ENCODE data around the gene SLC5A2. TPM values are rescaled to one million over a fixed set of nuclear protein-coding genes. Genes with fewer than 3 reads are reported as not detected.
"Not testable (repeated sequence)": the region's sequence is repeated elsewhere in the genome, so short reads cannot be mapped to it uniquely, and the experiment has no call there.

The SLC5A2 gene
- polyA plus RNA-seq, 1 donor = 7.8 TPM

DNA sequence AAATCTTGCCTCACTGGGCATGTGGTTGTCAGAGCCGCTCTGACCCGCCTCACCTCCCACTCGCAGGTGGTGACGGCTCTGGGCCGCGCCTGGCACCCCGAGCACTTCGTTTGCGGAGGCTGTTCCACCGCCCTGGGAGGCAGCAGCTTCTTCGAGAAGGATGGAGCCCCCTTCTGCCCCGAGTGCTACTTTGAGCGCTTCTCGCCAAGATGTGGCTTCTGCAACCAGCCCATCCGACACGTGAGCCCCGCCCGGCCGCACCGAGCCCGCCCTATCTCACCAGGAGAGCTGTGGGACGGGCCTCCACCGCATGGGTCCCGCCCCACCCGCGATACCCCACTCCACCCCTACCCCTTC, 7.0 kb upstream of the SLC5A2 start:
- no peak for DNase-seq

DNA sequence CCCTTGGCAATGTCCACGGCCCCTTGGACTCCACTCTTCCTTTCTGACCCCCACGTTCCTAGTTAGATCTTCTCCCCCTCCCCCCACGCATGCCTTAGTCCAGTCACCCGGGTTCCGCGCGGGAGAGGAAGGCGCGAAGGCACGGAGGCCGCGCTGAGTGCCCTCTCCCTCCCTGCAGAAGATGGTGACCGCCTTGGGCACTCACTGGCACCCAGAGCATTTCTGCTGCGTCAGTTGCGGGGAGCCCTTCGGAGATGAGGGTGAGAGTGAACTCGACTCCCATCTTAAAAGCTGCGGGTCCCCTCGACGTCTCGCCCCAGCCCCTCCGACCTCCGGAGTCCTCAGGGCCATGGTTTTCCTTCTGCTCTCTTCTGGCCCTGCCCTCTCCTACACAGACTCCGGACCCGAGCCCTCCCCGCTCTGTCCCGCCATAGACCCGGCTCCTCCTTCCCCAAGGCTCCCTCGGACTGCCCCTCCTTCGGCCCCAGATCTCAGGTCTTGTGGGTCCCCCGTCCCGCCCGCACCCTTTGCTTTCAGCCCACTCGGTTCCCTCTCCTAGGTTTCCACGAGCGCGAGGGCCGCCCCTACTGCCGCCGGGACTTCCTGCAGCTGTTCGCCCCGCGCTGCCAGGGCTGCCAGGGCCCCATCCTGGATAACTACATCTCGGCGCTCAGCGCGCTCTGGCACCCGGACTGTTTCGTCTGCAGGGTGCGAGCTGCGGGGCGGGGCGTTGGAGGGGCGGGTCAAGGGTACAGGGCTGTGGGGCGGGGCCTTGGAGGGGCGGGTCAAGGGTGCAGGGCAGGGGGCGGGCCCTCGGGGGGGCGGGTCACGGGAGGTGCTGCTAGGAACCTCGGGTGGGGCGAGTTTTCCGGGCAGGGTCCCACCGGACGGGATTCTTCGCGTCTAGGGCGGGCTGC, 6.4 kb upstream of the SLC5A2 start:
- DNase-seq = no peak

DNA sequence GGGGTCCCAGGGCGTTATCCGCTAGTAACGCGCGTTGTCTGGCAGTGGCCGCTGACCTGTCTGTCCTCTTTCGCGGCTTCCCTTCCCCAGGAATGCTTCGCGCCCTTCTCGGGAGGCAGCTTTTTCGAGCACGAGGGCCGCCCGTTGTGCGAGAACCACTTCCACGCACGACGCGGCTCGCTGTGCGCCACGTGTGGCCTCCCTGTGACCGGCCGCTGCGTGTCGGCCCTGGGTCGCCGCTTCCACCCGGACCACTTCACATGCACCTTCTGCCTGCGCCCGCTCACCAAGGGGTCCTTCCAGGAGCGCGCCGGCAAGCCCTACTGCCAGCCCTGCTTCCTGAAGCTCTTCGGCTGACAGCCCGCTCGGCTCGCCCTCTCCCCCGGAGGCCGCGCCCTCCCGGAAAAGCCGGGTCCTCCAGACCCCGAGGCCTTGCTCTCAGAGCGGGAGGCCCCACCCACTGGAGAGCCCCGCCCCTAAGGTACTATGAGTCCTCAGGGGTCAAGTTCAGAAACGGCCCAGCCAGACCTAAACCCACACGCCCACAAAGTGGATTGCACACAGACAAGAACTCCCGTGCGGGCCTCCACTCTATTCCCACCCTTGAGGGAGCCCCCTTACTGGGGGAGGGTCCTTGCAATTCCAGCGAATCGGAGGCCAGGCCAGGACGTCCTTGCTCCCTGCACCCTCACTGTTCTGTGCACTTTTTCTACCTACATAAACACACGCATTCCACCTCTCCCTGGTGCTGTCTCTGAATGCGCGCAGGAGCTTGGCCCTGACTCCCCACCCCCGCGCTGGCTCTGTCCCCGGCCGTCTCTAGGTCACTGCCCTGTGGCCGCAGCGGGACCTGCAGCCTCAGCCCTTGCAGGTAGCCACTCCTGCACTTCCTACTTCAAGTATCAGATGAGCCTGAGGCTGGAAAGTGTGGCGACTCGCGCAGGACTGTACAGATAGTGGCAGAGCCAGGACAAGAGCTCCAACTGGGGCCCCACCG, 5.4 kb upstream of the SLC5A2 start:
- no peak for DNase-seq

- DNase-seq = no peak
Measured at GRCh38 chr16:31478956-31479355, 4.0 kb upstream of the SLC5A2 start.

DNA sequence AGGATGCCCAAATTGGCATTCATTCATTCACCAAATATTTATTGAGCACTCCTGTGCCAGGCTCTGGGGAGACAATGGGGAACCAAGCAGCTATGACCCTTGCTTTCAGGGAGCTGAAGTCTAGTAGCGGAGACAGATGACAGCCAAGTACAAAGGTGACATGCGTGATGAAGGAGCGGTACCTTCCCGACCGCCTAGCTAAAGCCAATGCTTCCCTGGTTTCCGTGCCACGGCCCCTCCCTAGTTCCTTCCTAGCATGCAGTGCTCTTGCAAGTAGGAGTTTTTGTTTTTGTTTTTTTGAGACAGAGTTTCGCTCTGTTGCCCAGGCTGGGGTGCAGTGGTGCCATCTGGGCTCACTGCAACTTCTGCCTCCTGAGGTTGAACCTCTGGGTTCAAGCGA, 3.2 kb upstream of the SLC5A2 start:
- no peak for DNase-seq

DNA sequence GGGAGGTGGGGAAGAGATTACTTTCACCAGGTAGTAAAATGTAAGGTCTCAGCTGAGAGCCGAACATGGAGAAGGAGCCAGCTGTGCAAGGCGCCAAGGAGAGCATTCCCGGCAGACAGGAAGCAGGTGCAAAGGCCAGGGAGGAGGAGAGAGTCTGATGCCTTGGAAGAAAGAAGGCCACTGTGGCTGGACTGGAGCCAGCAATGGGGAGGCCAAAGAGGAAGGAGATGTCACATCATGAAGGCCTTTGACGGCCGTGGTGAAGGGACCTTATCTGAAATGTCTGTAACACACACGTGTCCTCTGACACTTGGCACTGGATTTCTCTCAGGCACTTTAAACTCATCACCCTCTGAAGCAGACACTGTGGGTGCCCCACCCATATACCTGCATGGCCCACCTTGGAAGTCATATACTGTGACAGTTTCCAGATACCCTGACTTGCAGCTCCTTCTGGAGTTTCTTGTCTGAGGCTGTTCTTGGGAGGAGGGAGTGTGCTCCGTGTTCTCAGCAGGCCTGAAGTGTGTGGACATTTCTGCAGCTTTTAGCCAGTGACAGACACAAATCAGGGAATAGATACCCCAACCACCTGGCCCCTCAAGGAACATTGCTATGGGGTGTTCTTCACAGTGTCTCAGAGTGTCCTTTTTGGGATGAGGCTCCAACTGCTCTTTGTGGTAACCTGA, 1.9 kb upstream of the SLC5A2 start:
- no peak for DNase-seq

GRCh38 chr16:31484048-31484447, 1.1 kb downstream of the SLC5A2 start:
- DNase-seq = not testable (repeated sequence)

DNA sequence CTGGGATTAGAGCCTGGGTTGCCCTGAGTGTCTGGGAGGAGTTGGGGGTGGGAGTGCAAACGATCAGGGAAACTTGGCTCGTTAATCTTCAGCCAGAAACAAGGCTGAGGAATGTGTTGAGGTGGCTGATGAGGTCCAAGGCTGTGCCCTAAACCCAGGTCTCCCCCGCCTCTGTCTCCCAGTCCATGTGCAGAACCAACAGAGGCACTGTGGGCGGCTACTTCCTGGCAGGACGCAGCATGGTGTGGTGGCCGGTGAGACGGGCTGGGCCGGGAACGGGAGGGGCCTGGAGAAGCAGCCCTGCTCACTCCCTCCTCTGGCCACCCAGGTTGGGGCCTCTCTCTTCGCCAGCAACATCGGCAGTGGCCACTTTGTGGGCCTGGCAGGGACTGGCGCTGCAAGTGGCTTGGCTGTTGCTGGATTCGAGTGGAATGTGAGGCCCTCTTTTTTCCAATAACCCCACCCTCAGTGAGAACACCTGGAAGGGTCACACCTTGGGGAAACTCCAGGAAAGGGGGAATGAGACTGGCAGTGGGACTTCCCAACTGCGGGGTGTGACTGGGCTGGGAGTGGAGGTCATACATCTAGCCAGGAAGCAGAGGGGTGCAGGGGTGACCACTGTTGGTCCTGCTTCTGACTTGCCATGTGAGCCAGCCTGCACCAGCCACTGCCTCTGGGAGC, 1.7 kb downstream of the SLC5A2 start:
- DNase-seq = no peak

GRCh38 chr16:31485571-31485970, 2.6 kb downstream of the SLC5A2 start:
- no peak for DNase-seq

GRCh38 chr16:31486045-31486444, 3.1 kb downstream of the SLC5A2 start:
- no peak for DNase-seq

DNA sequence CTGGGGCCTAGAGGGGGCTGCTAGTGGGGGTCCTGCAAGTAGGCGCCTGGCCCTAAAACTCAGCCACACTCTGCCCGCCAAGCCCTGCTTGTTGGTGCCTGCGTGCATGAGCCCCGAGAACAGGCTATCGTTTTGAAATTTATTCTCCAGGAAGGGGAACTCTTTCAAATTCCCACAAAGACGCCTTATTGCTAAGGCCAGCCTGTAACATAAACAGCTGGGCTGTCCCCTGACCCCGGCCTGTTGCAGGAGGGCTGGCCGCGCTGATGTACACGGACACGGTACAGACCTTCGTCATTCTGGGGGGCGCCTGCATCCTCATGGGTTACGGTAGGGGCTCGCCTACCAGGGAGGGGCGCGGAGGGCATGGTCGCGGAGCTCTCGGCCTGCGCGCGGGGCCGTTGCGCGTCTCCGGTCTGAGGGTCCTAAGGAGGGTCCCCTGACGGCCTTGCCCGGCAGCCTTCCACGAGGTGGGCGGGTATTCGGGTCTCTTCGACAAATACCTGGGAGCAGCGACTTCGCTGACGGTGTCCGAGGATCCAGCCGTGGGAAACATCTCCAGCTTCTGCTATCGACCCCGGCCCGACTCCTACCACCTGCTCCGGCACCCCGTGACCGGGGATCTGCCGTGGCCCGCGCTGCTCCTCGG, 4.3 kb downstream of the SLC5A2 start:
- DNase-seq = no peak

- DNase-seq = no peak
Measured at GRCh38 chr16:31487720-31488467, 5.0 kb downstream of the SLC5A2 start.

DNA sequence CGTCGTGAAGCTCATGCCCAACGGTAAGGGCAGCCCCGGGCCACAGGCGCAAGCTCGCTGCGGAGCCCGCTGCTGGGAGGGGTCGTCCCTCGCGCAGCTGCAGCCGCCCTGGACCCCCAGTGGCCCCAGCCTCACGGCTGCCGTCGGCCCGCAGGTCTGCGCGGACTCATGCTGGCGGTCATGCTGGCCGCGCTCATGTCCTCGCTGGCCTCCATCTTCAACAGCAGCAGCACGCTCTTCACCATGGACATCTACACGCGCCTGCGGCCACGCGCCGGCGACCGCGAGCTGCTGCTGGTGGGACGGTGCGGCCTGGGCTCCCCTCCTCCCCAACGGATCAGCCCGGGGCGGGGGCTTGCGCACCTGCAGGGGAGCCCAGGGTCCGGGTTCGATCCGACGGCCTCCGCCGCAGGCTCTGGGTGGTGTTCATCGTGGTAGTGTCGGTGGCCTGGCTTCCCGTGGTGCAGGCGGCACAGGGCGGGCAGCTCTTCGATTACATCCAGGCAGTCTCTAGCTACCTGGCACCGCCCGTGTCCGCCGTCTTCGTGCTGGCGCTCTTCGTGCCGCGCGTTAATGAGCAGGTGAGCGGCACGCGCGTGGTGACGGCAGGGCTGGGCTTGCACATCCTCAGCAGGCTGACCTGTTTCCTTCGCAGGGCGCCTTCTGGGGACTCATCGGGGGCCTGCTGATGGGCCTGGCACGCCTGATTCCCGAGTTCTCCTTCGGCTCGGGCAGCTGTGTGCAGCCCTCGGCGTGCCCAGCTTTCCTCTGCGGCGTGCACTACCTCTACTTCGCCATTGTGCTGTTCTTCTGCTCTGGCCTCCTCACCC, 5.8 kb downstream of the SLC5A2 start:
- DNase-seq = no peak

- DNase-seq = no peak
Measured at GRCh38 chr16:31489298-31489564, 6.3 kb downstream of the SLC5A2 start.

DNA sequence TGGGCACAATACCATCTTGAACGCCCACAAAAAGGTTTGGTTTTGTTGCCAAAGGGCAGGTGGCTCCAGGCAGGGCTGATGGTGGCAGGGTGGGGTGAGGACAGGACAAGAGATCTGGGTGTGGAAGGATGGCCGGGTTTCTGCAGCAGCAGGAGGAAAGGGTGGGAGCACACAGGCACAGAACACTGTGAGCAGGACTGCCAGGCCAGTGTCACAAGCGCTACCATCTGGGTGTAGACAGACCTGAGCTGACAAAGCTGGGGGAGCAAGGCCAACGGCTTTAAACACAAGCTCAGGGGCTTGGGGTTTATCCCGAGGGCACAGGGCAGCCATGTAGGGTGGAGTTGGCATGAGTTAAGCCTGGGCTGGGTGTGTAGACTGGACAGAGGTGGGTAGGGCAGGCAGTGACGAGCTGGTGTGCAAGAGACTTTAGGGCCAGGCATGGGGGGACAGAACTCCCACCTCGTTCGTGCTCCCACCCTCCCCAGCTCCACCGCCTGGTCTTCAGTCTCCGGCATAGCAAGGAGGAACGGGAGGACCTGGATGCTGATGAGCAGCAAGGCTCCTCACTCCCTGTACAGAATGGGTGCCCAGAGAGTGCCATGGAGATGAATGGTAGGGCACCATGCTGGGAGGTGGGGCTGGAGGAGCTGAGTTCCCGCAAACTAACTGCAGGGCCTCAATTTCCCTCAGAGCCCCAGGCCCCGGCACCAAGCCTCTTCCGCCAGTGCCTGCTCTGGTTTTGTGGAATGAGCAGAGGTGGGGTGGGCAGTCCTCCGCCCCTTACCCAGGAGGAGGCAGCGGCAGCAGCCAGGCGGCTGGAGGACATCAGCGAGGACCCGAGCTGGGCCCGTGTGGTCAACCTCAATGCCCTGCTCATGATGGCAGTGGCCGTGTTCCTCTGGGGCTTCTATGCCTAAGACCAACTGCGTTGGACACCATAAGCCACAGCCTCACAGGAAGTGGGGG, 7.0 kb downstream of the SLC5A2 start:
- DNase-seq = no peak

DNA sequence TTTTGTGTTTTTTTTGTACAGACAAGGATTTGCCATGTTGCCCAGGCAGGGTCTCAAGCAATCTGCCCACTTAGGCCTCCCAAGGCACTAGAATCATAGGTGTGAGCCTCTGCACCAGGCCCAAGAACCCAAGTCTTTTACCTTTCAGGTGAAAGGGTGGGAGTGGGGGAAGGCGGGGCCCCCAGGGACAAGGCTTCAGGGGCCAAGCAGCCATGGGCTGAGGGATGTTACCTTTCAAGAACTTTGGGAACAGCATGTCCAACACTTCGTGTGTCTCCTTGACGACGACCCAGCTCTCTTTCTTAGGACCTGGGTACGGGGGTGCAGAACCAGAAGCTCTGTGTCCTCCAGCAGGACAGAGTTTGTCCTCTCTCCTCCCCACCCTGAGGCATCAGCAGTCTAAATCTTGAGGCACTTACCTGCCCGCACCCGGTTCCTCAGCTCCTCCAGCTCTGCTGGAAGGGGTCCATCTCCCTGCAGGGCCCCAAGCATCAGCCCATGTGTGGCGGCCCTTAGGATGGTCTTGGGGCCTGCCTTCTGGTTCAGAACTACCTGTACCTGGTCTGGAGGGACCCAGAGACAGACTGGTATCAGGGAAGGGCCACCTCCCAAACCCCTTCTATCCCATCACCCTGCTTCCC, 9.0 kb downstream of the SLC5A2 start:
- DNase-seq = no peak

DNA sequence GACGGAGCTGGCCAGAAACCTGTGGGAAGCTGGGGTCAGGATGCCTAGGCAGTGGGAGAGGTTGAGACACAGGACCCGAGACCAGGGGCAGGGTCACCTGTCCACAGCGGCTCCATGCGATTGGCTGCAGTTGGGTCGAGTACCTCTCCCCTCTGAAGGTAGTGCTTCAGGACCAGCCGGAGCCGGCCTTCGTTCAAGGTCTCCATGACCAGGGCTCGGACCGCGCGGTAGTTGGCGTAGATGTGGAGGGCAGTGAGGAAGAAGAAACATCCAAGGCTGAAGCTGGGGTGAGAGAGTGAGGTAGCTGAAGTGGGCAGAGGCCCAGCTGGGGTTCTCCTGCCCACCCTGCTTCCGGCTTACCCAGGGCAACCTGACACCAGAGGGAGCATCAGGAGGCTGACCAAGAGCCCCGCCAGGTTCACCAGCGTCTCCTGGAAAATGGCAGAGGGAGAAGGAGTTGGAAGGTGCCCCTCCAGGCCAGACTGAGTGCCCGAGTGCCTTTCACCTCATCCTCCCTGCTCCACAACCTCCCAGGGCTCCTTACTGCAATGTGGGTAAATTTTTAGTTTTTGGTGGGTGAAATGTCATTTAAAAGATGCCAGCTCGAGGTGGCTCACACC, 10.7 kb downstream of the SLC5A2 start:
- DNase-seq = no peak

DNA sequence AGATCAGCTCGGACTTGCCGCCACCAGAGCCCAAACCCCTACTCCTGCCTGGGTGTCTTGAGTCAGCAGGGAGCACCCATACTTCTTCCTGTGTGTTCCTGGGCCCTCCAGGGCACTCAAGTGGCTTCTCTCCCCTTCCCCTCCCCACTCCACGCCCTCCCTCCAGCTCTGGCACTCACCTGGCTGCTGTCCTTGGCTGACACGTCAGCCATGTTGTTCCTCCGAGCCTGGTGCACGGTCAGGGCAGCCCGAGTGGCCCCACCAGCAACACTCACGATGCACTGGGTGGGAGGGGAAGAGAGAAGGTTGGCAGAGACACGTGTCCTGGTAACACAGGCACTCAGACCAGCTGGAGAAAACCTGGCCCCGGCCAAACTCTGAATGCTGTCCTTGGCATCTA, 13.7 kb downstream of the SLC5A2 start:
- DNase-seq = no peak

Measured in hindlimb muscle (tissue), 1 donor.